PC-9 (cell line): Measurements from ENCODE around the gene MGRN1.

Source experiments
- CTCF ChIP-seq: fragments of 200-600 bp; sonication (generic); conservative IDR thresholded peaks from 2 replicates; pipeline ENCODE4 v1.6.1; 2017; ENCODE audit warnings: mixed run types, antibody characterized with exemption, mild to moderate bottlenecking, moderate library complexity
- EZH2 ChIP-seq: fragments of 200-600 bp; sonication (generic); IDR thresholded peaks from 2 replicates; pipeline ENCODE4 v1.8.0; 2017; ENCODE audit warnings: antibody characterized with exemption, low read depth

GRCh38 chr16:4603624-4604170 lies 20.9 kb upstream of the MGRN1 start:
- no peak for TF ChIP-seq EZH2
- no peak for TF ChIP-seq CTCF
